ENCODE data around the gene ZDHHC18.

GRCh38 chr1:26894263-26894662 is 67.8 kb downstream of the ZDHHC18 start:
- TF ChIP-seq EZH2 (IDR thresholded peaks at IDR 0.05; ENCODE audit: insufficient read depth, poor library complexity, severe bottlenecking) (no peak), EZH2phosphoT487 (IDR thresholded peaks at IDR 0.05; ENCODE audit: insufficient read depth, low read depth) (no peak)
